ENCODE measurements around the gene CABLES2. TPM values are rescaled to one million over a fixed set of nuclear protein-coding genes. Genes with fewer than 3 reads are reported as not detected.

The CABLES2 gene
- total RNA-seq, 4 donors from 2014 or later = 2.0 to 3.8 (median 2.2) TPM

GRCh38 chr20:62448038-62448437 lies 41.0 kb upstream of the CABLES2 start:
- Histone ChIP-seq H3K4me1 (no peaks in the 10 kb centered on the region), H3K4me3 (no peak overlapping the region), H3K27ac (no peak overlapping the region), H3K27me3 (peaks cover 0 to 87% (median 0%) of the 10 kb centered on the region in 4 donors), H3K9me3 (no peaks in the 10 kb centered on the region), H3K36me3 (no peaks in the 10 kb centered on the region)
- WGBS, 2 donors = 56 to 63% methylated on average over 8 to 9 of the region's 10 CpGs
- DNase-seq = no peak
- TF ChIP-seq, protein P1, sequence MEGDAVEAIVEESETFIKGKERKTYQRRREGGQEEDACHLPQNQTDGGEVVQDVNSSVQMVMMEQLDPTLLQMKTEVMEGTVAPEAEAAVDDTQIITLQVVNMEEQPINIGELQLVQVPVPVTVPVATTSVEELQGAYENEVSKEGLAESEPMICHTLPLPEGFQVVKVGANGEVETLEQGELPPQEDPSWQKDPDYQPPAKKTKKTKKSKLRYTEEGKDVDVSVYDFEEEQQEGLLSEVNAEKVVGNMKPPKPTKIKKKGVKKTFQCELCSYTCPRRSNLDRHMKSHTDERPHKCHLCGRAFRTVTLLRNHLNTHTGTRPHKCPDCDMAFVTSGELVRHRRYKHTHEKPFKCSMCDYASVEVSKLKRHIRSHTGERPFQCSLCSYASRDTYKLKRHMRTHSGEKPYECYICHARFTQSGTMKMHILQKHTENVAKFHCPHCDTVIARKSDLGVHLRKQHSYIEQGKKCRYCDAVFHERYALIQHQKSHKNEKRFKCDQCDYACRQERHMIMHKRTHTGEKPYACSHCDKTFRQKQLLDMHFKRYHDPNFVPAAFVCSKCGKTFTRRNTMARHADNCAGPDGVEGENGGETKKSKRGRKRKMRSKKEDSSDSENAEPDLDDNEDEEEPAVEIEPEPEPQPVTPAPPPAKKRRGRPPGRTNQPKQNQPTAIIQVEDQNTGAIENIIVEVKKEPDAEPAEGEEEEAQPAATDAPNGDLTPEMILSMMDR (IDR thresholded peaks at IDR 0.05) = no peak
- no peak for TF ChIP-seq POLR2A (IDR thresholded peaks at IDR 0.05)
- intact Hi-C loops (cut with DNase I) = no loop called here

DNA sequence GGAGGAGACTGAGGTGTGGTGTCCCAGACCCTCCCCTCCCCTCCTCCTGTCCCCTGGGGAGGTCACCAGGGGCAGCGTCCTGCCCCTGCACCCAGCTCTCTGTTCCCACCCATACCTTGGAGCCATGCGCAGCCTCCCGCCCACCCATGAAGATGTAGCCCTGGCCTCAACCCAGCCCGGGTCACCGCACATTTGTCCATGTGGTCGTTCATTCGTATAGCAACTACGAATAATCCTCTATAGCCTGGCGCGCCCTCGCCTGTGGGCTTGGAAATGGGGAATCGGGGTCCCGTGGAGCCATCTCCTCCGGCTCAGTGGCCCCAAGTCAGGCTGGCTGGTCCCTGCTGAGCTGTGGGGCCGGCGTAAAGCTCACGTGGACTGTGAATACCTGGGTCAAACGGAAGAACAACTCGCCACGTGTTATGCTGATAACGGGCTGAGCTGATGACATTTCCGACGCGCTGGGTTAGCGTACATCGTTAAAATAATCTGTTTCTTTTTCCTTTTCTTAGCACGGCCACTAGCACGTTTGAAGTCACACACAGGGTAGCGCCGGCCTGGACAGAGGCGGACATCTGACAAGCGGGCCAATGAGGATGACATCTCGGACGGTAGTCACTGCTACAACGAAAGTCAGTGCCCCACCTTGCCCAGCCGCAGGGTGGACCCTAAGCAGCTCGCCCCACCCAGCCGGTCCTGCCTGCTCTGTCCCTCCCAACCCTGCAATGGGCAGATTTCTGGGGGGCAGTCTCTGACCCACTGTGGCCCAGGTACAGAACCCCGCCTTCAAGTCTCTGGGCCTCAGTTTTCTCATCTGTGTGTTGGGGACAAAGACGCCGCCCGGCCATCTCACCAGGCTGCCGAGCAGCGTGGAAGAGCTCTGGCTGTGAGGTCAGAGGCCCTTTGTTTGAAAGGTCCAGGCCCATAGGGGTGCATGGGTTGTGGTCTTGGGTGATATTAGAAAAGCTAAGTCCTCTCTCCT lies 40.1 kb upstream of the CABLES2 start:
- intact Hi-C loops (cut with DNase I) = no loop called here
- Histone ChIP-seq H3K4me3 (no peak overlapping the region), H3K4me1 (no peaks in the 10 kb centered on the region), H3K9me3 (no peaks in the 10 kb centered on the region), H3K27ac (no peak overlapping the region), H3K36me3 (no peaks in the 10 kb centered on the region), H3K27me3 (peaks cover 0 to 84% (median 0%) of the 10 kb centered on the region in 4 donors)
- no peak for TF ChIP-seq POLR2A (IDR thresholded peaks at IDR 0.05)
- TF ChIP-seq, protein P1 (IDR thresholded peaks at IDR 0.05) = no peak
- WGBS, 2 donors = 76 to 80% methylated on average over 27 to 29 of the region's 44 CpGs
- DNase-seq = no peak

GRCh38 chr20:62446481-62446880 lies 39.4 kb upstream of the CABLES2 start:
- WGBS, 2 donors = 17 to 22% methylated on average over 1 to 5 of the region's 12 CpGs
- peaks cover 0 to 87% (median 0%) of the 10 kb centered on the region in 4 donors for H3K27me3 ChIP-seq
- H3K4me3 ChIP-seq = no peak overlapping the region
- H3K27ac ChIP-seq = no peak overlapping the region
- H3K36me3 ChIP-seq = no peaks in the 10 kb centered on the region
- no peaks in the 10 kb centered on the region for H3K9me3 ChIP-seq
- no peak for DNase-seq
- no peak for TF ChIP-seq POLR2A (IDR thresholded peaks at IDR 0.05)
- TF ChIP-seq, protein P1 (IDR thresholded peaks at IDR 0.05) = no peak
- intact Hi-C loops (cut with DNase I) = no loop called here
- H3K4me1 ChIP-seq = no peaks in the 10 kb centered on the region

DNA sequence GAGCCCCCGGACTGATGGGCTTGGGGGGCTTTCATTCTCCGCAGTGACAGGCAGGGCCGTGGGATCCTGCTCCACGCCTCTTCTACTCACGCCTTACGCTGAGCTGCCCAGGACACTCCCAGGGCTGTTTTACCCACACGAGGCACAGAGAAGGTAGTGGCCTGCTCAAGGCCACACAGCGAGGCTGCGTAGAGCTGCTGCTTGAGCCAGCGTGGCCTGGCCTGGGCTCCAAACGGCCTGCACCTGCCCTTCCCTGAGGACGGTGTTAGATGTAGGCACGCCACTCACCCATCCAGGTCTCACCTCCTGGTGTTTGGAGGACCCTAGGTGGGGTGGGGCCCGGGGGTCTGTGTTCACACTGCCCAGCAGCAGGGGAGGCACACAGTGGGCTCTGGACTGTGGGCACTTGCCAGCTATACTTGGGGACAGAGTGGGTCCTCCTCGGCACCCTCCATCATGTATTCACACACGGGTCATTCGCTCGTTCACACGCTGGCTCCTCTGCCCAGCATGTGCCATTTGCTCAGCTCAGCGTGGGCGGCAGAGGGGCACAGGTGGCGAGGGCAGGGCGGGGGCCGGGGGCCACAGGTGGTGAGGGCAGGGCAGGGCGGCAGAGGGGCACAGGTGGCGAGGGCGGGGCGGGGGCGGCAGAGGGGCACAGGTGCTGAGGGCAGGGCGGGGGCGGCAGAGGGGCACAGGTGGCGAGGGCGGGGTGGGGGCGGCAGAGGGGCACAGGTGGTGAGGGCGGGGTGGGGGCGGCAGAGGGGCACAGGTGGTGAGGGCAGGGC lies 38.7 kb upstream of the CABLES2 start:
- 60 to 66% methylated on average over 1 to 5 of the region's 36 CpGs for WGBS, 2 donors

More for the DNA sequence above, 38.7 kb upstream of the CABLES2 start:
- DNase-seq = no peak
- Histone ChIP-seq H3K27ac (no peak overlapping the region), H3K4me1 (no peaks in the 10 kb centered on the region), H3K27me3 (peaks cover 0 to 87% (median 0%) of the 10 kb centered on the region in 4 donors), H3K9me3 (no peaks in the 10 kb centered on the region), H3K36me3 (no peaks in the 10 kb centered on the region), H3K4me3 (no peak overlapping the region)
- TF ChIP-seq, protein P1 (IDR thresholded peaks at IDR 0.05) = no peak
- TF ChIP-seq POLR2A (IDR thresholded peaks at IDR 0.05) = no peak
- intact Hi-C loops (cut with DNase I) = no loop called here
